Stomach smooth muscle (tissue), 2 donors: Measurements from ENCODE around the gene ITIH5.

Experiments used
- H3K27ac ChIP-seq: one replicate; pipeline ENCODE4 v1.7.0; 2013; ENCODE audit warnings: mild to moderate bottlenecking, low read length, inconsistent platforms
- H3K27me3 ChIP-seq, 2 donors: one replicate each; pipeline ENCODE4 v1.7.0; 2013; ENCODE audit warnings: low read length in 2 of 2; ENCODE audit not compliant: insufficient read depth in 2 of 2, control insufficient read depth in 1 of 2
- H3K36me3 ChIP-seq, 2 donors: one replicate each; pipeline ENCODE4 v1.7.0; 2013; ENCODE audit warnings: low read length in 2 of 2; ENCODE audit not compliant: control insufficient read depth in 2 of 2, insufficient read depth in 2 of 2
- H3K4me1 ChIP-seq: one replicate; pipeline ENCODE4 v1.7.0; 2013; ENCODE audit warnings: low read length; ENCODE audit not compliant: control insufficient read depth, insufficient read depth
- H3K4me3 ChIP-seq, 2 donors: one replicate each; pipeline ENCODE4 v1.7.0; 2013; ENCODE audit warnings: low read length in 2 of 2
- H3K9ac ChIP-seq, 2 donors: one replicate each; pipeline ENCODE4 v1.7.0; 2013; ENCODE audit warnings: low read length in 2 of 2, mild to moderate bottlenecking in 1 of 2
- H3K9me3 ChIP-seq, 2 donors: one replicate each; pipeline ENCODE4 v1.7.0; 2013; ENCODE audit warnings: low read length in 2 of 2; ENCODE audit not compliant: control insufficient read depth in 2 of 2
- donor health status: healthy.
- donor health status: Pancreatic carcinoma.

The ITIH5 gene

GRCh38 chr10:7520507-7521485, 146.0 kb downstream of the ITIH5 start:
- Histone ChIP-seq H3K4me3 (no peak overlapping the region), H3K9me3 (no peaks in the 10 kb centered on the region), H3K27ac (no peak overlapping the region), H3K27me3 (peaks cover 4 to 13% of the 10 kb centered on the region in 2 donors), H3K4me1 (no peaks in the 10 kb centered on the region), H3K9ac (no peak overlapping the region), H3K36me3 (no peaks in the 10 kb centered on the region)

GRCh38 chr10:7519351-7519750, 147.4 kb downstream of the ITIH5 start:
- no peak overlapping the region for H3K27ac ChIP-seq
- no peaks in the 10 kb centered on the region for H3K36me3 ChIP-seq
- H3K4me1 ChIP-seq: no peaks in the 10 kb centered on the region
- H3K27me3 ChIP-seq: peaks cover 4 to 11% of the 10 kb centered on the region in 2 donors
- H3K9me3 ChIP-seq: no peaks in the 10 kb centered on the region
- H3K4me3 ChIP-seq: no peak overlapping the region
- H3K9ac ChIP-seq: no peak overlapping the region

- Histone ChIP-seq H3K9ac (no peak overlapping the region), H3K27me3 (peaks cover 4 to 5% of the 10 kb centered on the region in 2 donors), H3K27ac (no peak overlapping the region), H3K4me1 (no peaks in the 10 kb centered on the region), H3K4me3 (no peak overlapping the region), H3K9me3 (no peaks in the 10 kb centered on the region), H3K36me3 (no peaks in the 10 kb centered on the region)
Observed at GRCh38 chr10:7518693-7519092, 148.1 kb downstream of the ITIH5 start.

GRCh38 chr10:7515439-7515838, 151.3 kb downstream of the ITIH5 start:
- H3K9me3 ChIP-seq: peaks cover 0 to 4% of the 10 kb centered on the region in 2 donors
- H3K27me3 ChIP-seq: no peaks in the 10 kb centered on the region
- H3K36me3 ChIP-seq: no peaks in the 10 kb centered on the region
- H3K4me1 ChIP-seq: no peaks in the 10 kb centered on the region
- no peak overlapping the region for H3K27ac ChIP-seq
- no peak overlapping the region for H3K4me3 ChIP-seq
- H3K9ac ChIP-seq: no peak overlapping the region

- Histone ChIP-seq H3K9me3 (peaks cover 0 to 6% of the 10 kb centered on the region in 2 donors), H3K27ac (no peak overlapping the region), H3K9ac (no peak overlapping the region), H3K27me3 (no peaks in the 10 kb centered on the region), H3K36me3 (no peaks in the 10 kb centered on the region), H3K4me1 (no peaks in the 10 kb centered on the region), H3K4me3 (no peak overlapping the region)
Observed at GRCh38 chr10:7513936-7514335, 152.8 kb downstream of the ITIH5 start.

GRCh38 chr10:7513455-7513854, 153.3 kb downstream of the ITIH5 start:
- Histone ChIP-seq H3K27ac (no peak overlapping the region), H3K4me3 (no peak overlapping the region), H3K36me3 (no peaks in the 10 kb centered on the region), H3K4me1 (no peaks in the 10 kb centered on the region), H3K27me3 (no peaks in the 10 kb centered on the region), H3K9me3 (peaks cover 0 to 6% of the 10 kb centered on the region in 2 donors), H3K9ac (no peak overlapping the region)

GRCh38 chr10:7512487-7512886, 154.3 kb downstream of the ITIH5 start:
- Histone ChIP-seq H3K4me1 (no peaks in the 10 kb centered on the region), H3K4me3 (no peak overlapping the region), H3K27ac (no peak overlapping the region), H3K36me3 (no peaks in the 10 kb centered on the region), H3K9ac (no peak overlapping the region), H3K9me3 (peaks cover 0 to 6% of the 10 kb centered on the region in 2 donors), H3K27me3 (no peaks in the 10 kb centered on the region)

GRCh38 chr10:7511612-7512011, 155.2 kb downstream of the ITIH5 start:
- H3K9ac ChIP-seq: no peak overlapping the region
- H3K4me3 ChIP-seq: no peak overlapping the region
- H3K9me3 ChIP-seq: peaks cover 0 to 6% of the 10 kb centered on the region in 2 donors
- H3K27ac ChIP-seq: no peak overlapping the region
- H3K36me3 ChIP-seq: no peaks in the 10 kb centered on the region
- no peaks in the 10 kb centered on the region for H3K27me3 ChIP-seq
- no peaks in the 10 kb centered on the region for H3K4me1 ChIP-seq
